SJCRH30 (cell line): ENCODE measurements around the gene DPH5. TPM values are rescaled to one million over a fixed set of nuclear protein-coding genes. Genes with fewer than 3 reads are reported as not detected.
"Not testable (repeated sequence)": the region's sequence is repeated elsewhere in the genome, so short reads cannot be mapped to it uniquely, and the experiment has no call there.

Source experiments
- DNase-seq, 2 experiments: peaks; one replicate each; pipeline ENCODE4 v3.0.0-alpha.2; 2015 to 2020
- H3K27ac ChIP-seq: fragments of 250-450 bp; sonication (Bioruptor Pico); 2 replicates; pipeline ENCODE4 v1.5.1; 2020; ENCODE audit warnings: mild to moderate bottlenecking, moderate library complexity
- H3K27me3 ChIP-seq: fragments of 250-450 bp; sonication (Bioruptor Pico); 2 replicates; pipeline ENCODE4 v1.5.1; 2020; ENCODE audit warnings: mild to moderate bottlenecking, moderate library complexity
- H3K36me3 ChIP-seq: fragments of 250-450 bp; sonication (Bioruptor Pico); 2 replicates; pipeline ENCODE4 v1.5.1; 2020; ENCODE audit warnings: mild to moderate bottlenecking, moderate library complexity
- H3K4me1 ChIP-seq: fragments of 250-450 bp; sonication (Bioruptor Pico); 2 replicates; pipeline ENCODE4 v1.5.1; 2020; ENCODE audit warnings: mild to moderate bottlenecking, moderate library complexity
- H3K4me3 ChIP-seq: fragments of 250-450 bp; sonication (Bioruptor Pico); 2 replicates; pipeline ENCODE4 v1.5.1; 2020; ENCODE audit warnings: mild to moderate bottlenecking, moderate library complexity
- H3K9me3 ChIP-seq: fragments of 250-450 bp; sonication (Bioruptor Pico); replicated peaks from 2 replicates; pipeline ENCODE4 v1.5.1; 2020; ENCODE audit warnings: mild to moderate bottlenecking, moderate library complexity
- total RNA-seq: library from RNA; depleted of rRNA; stranded (reverse); fragments of >200 nt; shearing (Covaris generic); gene quantifications from 2 replicates; pipeline ENCODE4 v1.2.3, GENCODE V29; 2014; rRNA removed

DPH5 gene
- 41.4 TPM in 2 replicates for total RNA-seq

GRCh38 chr1:101025657-101026429 lies at the start of gene DPH5:
TSS of gene DPH5 (minus strand) at chr1:101025784. CDS start at chr1:101025443, 341 bp downstream.
- H3K27ac ChIP-seq, result peak within 1 kb of the TSS; percentile 89
- H3K4me1 ChIP-seq, result peaks cover 10% of the 10 kb centered on the region
- H3K9me3 ChIP-seq, result no peaks in the 10 kb centered on the region
- no peaks in the 10 kb centered on the region for H3K27me3 ChIP-seq
- H3K4me3 ChIP-seq, result peak within 1 kb of the TSS; percentile 68
- H3K36me3 ChIP-seq, result peaks cover 5% of the 10 kb centered on the region; the same call in 1 of the 2 replicates
- DNase-seq, result peak; percentile 94 to 95

- Histone ChIP-seq H3K9me3 (no peaks in the 10 kb centered on the region), H3K27ac (peak overlapping the region; percentile 60), H3K27me3 (no peaks in the 10 kb centered on the region), H3K36me3 (no peaks in the 10 kb centered on the region), H3K4me1 (peaks cover 27% of the 10 kb centered on the region), H3K4me3 (no peak overlapping the region)
- peak; percentile 26 to 82 for DNase-seq
These were observed 48.3 kb upstream of the DPH5 start for GRCh38 chr1:101073836-101074235.

GRCh38 chr1:101071470-101071891 lies 45.9 kb upstream of the DPH5 start:
- H3K9me3 ChIP-seq, result no peaks in the 10 kb centered on the region
- H3K27me3 ChIP-seq, result no peaks in the 10 kb centered on the region
- peaks cover 27% of the 10 kb centered on the region for H3K4me1 ChIP-seq
- no peak overlapping the region for H3K4me3 ChIP-seq
- no peak overlapping the region for H3K27ac ChIP-seq
- no peak for DNase-seq
- H3K36me3 ChIP-seq, result no peaks in the 10 kb centered on the region

- no peaks in the 10 kb centered on the region for H3K36me3 ChIP-seq
- H3K4me3 ChIP-seq, result no peak overlapping the region
- no peaks in the 10 kb centered on the region for H3K9me3 ChIP-seq
- peaks cover 16% of the 10 kb centered on the region for H3K4me1 ChIP-seq
- no peak overlapping the region for H3K27ac ChIP-seq
- DNase-seq, result no peak
- no peaks in the 10 kb centered on the region for H3K27me3 ChIP-seq
These were observed 43.6 kb upstream of the DPH5 start for GRCh38 chr1:101069158-101069557.

- not testable (repeated sequence) for H3K4me1 ChIP-seq, H3K27ac ChIP-seq, DNase-seq, H3K27me3 ChIP-seq, H3K9me3 ChIP-seq, H3K4me3 ChIP-seq, H3K36me3 ChIP-seq
These were observed 41.4 kb upstream of the DPH5 start for GRCh38 chr1:101066937-101067335.

- H3K27me3 ChIP-seq, result no peaks in the 10 kb centered on the region
- H3K9me3 ChIP-seq, result no peaks in the 10 kb centered on the region
- H3K4me3 ChIP-seq, result no peak overlapping the region
- no peak overlapping the region for H3K27ac ChIP-seq
- H3K4me1 ChIP-seq, result no peaks in the 10 kb centered on the region; the same call in 1 of the 2 replicates
- no peaks in the 10 kb centered on the region for H3K36me3 ChIP-seq
- no peak for DNase-seq
These were observed 40.8 kb upstream of the DPH5 start for GRCh38 chr1:101066260-101066936.

GRCh38 chr1:101065575-101065974 lies 40.0 kb upstream of the DPH5 start:
- Histone ChIP-seq H3K27ac (no peak overlapping the region), H3K27me3 (no peaks in the 10 kb centered on the region), H3K4me1 (no peaks in the 10 kb centered on the region; the same call in 1 of the 2 replicates), H3K9me3 (no peaks in the 10 kb centered on the region), H3K4me3 (no peak overlapping the region), H3K36me3 (no peaks in the 10 kb centered on the region)
- DNase-seq, result no peak

- Histone ChIP-seq H3K36me3 (no peaks in the 10 kb centered on the region), H3K4me3 (no peak overlapping the region), H3K9me3 (no peaks in the 10 kb centered on the region), H3K4me1 (no peaks in the 10 kb centered on the region; the same call in 1 of the 2 replicates), H3K27me3 (no peaks in the 10 kb centered on the region), H3K27ac (no peak overlapping the region)
- no peak for DNase-seq
These were observed 39.1 kb upstream of the DPH5 start for GRCh38 chr1:101064697-101065096.

- no peak for DNase-seq
- no peak overlapping the region for H3K27ac ChIP-seq
- H3K4me3 ChIP-seq, result no peak overlapping the region
- no peaks in the 10 kb centered on the region for H3K36me3 ChIP-seq
- peaks cover 3% of the 10 kb centered on the region; the same call in 1 of the 2 replicates for H3K4me1 ChIP-seq
- no peaks in the 10 kb centered on the region for H3K9me3 ChIP-seq
- H3K27me3 ChIP-seq, result no peaks in the 10 kb centered on the region
These were observed 35.4 kb upstream of the DPH5 start for GRCh38 chr1:101060992-101061391.

- H3K27me3 ChIP-seq, result no peaks in the 10 kb centered on the region
- H3K27ac ChIP-seq, result no peak overlapping the region
- no peak overlapping the region for H3K4me3 ChIP-seq
- H3K9me3 ChIP-seq, result no peaks in the 10 kb centered on the region
- no peaks in the 10 kb centered on the region for H3K36me3 ChIP-seq
- no peak for DNase-seq
- peaks cover 3% of the 10 kb centered on the region; the same call in 1 of the 2 replicates for H3K4me1 ChIP-seq
These were observed 34.5 kb upstream of the DPH5 start for GRCh38 chr1:101059945-101060542.

- Histone ChIP-seq H3K4me1 (peaks cover 34% of the 10 kb centered on the region), H3K36me3 (no peaks in the 10 kb centered on the region), H3K4me3 (no peak overlapping the region), H3K27ac (no peak overlapping the region), H3K9me3 (no peaks in the 10 kb centered on the region), H3K27me3 (no peaks in the 10 kb centered on the region)
- no peak for DNase-seq
These were observed 30.0 kb upstream of the DPH5 start for GRCh38 chr1:101055623-101056022.

- H3K36me3 ChIP-seq, result no peaks in the 10 kb centered on the region
- H3K27me3 ChIP-seq, result no peaks in the 10 kb centered on the region
- DNase-seq, result peak; percentile 89 to 94
- no peaks in the 10 kb centered on the region for H3K9me3 ChIP-seq
- peaks cover 41% of the 10 kb centered on the region for H3K4me1 ChIP-seq
- H3K4me3 ChIP-seq, result peak overlapping the region; percentile 14
- peak overlapping the region; percentile 97 for H3K27ac ChIP-seq
These were observed 26.4 kb upstream of the DPH5 start for GRCh38 chr1:101051688-101052638.

- peak in 1 of 2 experiments; percentile 60 for DNase-seq
- Histone ChIP-seq H3K9me3 (no peaks in the 10 kb centered on the region), H3K4me1 (peaks cover 38% of the 10 kb centered on the region), H3K4me3 (no peak overlapping the region), H3K27me3 (no peaks in the 10 kb centered on the region), H3K36me3 (peaks cover 2% of the 10 kb centered on the region; the same call in 1 of the 2 replicates), H3K27ac (peak overlapping the region; percentile 97)
These were observed 25.3 kb upstream of the DPH5 start for GRCh38 chr1:101050869-101051268.

GRCh38 chr1:101044749-101045148 lies 19.2 kb upstream of the DPH5 start:
- no peak for DNase-seq
- no peak overlapping the region for H3K27ac ChIP-seq
- no peaks in the 10 kb centered on the region; the same call in 1 of the 2 replicates for H3K4me1 ChIP-seq
- H3K27me3 ChIP-seq, result no peaks in the 10 kb centered on the region
- H3K9me3 ChIP-seq, result peaks cover 9% of the 10 kb centered on the region; the same call in 1 of the 2 replicates
- H3K4me3 ChIP-seq, result no peak overlapping the region
- H3K36me3 ChIP-seq, result peaks cover 9% of the 10 kb centered on the region
